Osteocyte (in vitro differentiated cells): ENCODE data around the gene IPO5. TPM values are rescaled to one million over a fixed set of nuclear protein-coding genes. Genes with fewer than 3 reads are reported as not detected.

ENCODE experiments used
- DNase-seq: peaks from one replicate; pipeline ENCODE4 v3.0.0; 2021; ENCODE audit warnings: mixed read lengths; ENCODE audit not compliant: unreplicated experiment; ENCODE audit errors: extremely low spot score
- H3K27ac Mint-ChIP-seq: one replicate; pipeline ENCODE4 v1.8.0; 2021; ENCODE audit warnings: mild to moderate bottlenecking, mixed read lengths; ENCODE audit not compliant: unreplicated experiment
- H3K27me3 Mint-ChIP-seq: one replicate; pipeline ENCODE4 v1.8.0; 2021; ENCODE audit warnings: mixed read lengths; ENCODE audit not compliant: unreplicated experiment
- H3K36me3 Mint-ChIP-seq: one replicate; pipeline ENCODE4 v1.8.0; 2021; ENCODE audit warnings: mixed read lengths; ENCODE audit not compliant: unreplicated experiment
- H3K4me1 Mint-ChIP-seq: one replicate; pipeline ENCODE4 v1.8.0; 2021; ENCODE audit warnings: mixed read lengths; ENCODE audit not compliant: unreplicated experiment
- H3K4me3 Mint-ChIP-seq: one replicate; pipeline ENCODE4 v1.8.0; 2021; ENCODE audit warnings: mild to moderate bottlenecking, moderate library complexity, mixed read lengths; ENCODE audit not compliant: unreplicated experiment
- H3K9me3 Mint-ChIP-seq: one replicate; pipeline ENCODE4 v1.8.0; 2021; ENCODE audit warnings: mixed read lengths; ENCODE audit not compliant: unreplicated experiment
- total RNA-seq: library from RNA; stranded (reverse); gene quantifications from 2 replicates; pipeline ENCODE4 v1.2.1, GENCODE V29; 2021
- TF ChIP-seq, protein P1 (sequence below): fragments of 200-600 bp; sonication (generic); IDR thresholded peaks from 2 replicates; pipeline ENCODE4 v1.5.0; 2021; ENCODE audit warnings: antibody characterized with exemption, mild to moderate bottlenecking, moderate library complexity

Gene IPO5
- total RNA-seq, 1 donor from 2014 or later: 143 TPM

DNA sequence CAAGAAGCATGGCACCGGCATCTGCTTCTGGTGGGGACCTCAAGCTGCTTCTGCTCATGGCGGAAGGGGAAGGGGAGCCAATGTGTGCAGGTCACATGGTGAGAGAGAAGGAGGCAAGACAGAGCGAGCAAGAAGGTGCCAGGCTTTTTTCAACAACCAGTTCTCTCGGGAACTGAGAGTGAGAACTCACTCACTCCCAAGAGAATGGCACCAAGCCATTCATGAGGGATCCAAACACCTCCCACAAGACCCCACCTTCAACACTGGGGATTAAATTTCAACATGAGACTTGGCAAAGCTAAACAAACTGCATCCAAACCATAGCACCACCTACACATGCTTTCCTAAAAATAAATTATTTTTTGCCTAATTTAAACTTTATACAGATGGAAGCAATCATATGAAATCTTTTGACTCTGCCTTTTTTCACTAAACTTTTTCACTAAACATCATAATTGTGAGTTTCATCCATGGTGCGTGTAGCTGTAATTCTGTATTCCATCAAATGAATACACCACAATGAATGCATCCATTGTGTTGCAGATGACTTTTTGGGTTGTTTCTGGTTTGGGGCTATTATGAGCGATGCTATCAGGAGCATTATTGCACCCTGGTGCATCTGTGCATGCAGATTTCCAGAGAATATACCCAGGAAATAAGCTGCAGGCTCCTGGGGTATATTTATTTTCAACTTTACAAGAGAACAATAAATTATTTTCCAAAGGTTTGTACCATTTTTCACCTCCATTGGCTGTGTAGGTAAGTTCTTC is 14.6 kb upstream of the IPO5 start:
- H3K4me1 Mint-ChIP-seq: peaks cover 5% of the 10 kb centered on the region
- no peaks in the 10 kb centered on the region for H3K36me3 Mint-ChIP-seq
- no peaks in the 10 kb centered on the region for H3K27me3 Mint-ChIP-seq
- TF ChIP-seq, protein P1, sequence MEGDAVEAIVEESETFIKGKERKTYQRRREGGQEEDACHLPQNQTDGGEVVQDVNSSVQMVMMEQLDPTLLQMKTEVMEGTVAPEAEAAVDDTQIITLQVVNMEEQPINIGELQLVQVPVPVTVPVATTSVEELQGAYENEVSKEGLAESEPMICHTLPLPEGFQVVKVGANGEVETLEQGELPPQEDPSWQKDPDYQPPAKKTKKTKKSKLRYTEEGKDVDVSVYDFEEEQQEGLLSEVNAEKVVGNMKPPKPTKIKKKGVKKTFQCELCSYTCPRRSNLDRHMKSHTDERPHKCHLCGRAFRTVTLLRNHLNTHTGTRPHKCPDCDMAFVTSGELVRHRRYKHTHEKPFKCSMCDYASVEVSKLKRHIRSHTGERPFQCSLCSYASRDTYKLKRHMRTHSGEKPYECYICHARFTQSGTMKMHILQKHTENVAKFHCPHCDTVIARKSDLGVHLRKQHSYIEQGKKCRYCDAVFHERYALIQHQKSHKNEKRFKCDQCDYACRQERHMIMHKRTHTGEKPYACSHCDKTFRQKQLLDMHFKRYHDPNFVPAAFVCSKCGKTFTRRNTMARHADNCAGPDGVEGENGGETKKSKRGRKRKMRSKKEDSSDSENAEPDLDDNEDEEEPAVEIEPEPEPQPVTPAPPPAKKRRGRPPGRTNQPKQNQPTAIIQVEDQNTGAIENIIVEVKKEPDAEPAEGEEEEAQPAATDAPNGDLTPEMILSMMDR: no peak
- H3K9me3 Mint-ChIP-seq: no peaks in the 10 kb centered on the region
- no peak for DNase-seq
- no peak overlapping the region for H3K4me3 Mint-ChIP-seq
- H3K27ac Mint-ChIP-seq: no peak overlapping the region

DNA sequence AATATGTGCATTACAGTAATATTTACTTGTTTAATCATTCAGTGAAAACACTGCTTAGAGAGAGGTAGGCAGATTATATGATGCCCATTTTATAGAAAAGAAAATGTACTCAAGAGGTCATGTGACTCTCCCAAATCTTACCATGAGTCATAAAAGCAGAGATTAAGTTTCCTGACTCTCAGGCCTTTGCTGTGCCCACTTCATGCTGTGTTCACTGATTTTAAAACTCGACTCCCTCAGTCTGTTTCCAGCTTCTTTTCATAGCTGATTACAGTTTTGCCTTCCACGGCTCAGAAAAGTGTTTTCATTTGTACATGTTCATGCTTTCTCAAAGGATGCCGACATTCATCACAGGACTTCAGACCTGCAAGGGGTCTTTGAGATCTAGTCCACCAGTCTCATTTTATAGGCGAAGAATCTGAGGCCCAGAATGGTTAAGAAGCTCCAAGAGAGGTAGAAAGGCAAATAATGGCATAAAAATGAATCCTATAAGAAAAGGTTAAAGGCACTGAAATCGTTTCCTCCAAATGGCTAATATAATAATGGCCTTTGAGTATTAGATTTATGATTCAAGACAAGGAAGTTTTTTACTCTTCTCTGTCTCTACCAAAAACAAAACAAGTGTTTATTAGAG is 9.0 kb upstream of the IPO5 start:
- TF ChIP-seq, protein P1: no peak
- Mint-ChIP-seq H3K27me3 (no peaks in the 10 kb centered on the region), H3K27ac (peak overlapping the region; percentile 72), H3K9me3 (no peaks in the 10 kb centered on the region), H3K36me3 (no peaks in the 10 kb centered on the region), H3K4me3 (no peak overlapping the region), H3K4me1 (peaks cover 38% of the 10 kb centered on the region)
- no peak for DNase-seq

DNA sequence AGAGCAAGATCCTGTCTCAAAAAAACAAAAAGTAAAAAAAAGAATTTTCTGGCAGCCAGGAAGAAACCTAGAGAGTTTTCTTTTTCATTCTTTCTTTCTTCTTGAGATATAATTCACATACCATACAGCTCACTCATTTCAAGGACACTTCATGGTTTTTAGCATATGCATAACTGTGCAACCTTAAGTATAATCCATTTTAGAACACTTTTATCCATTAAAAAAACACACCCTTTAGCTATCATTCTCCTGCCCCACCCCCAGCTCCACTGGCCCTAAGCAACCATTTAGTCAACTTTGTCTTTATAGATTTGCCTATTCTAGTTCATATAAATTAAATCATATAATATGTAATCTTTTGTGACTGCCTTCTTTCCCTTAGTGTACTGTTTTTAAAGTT is 8.1 kb upstream of the IPO5 start:
- Mint-ChIP-seq H3K27me3 (no peaks in the 10 kb centered on the region), H3K9me3 (no peaks in the 10 kb centered on the region), H3K36me3 (no peaks in the 10 kb centered on the region), H3K4me3 (no peak overlapping the region), H3K27ac (peak overlapping the region; percentile 72), H3K4me1 (peaks cover 38% of the 10 kb centered on the region)
- TF ChIP-seq, protein P1: no peak
- DNase-seq: no peak

DNA sequence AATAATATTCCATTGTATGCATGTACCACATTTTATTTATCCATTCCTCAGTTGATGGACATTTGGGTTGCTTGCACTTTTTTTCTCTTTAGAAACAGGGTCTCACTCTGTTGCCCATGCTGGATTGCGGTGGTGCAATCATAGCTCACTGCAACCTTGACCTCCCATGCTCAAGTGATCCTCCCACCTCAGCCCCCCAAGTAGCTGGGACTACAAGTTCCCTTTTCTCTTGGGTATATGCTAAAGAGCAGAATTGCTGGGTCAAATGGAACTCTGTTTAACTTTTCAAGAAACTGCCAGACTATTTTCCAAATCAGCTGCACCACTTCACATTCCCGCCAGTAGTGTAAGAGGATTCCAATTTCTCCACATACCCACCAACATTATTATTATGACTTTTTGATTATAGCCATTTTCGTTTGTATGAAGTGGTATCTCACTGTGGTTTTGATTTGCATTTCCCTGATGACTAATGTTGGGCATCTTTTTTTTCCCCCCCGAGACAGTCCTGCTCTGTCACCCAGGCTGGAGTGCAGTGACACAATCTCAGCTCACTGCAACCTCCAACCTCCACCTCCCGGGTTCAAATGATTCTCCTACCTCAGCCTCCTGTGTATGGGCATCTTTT is 7.6 kb upstream of the IPO5 start:
- H3K36me3 Mint-ChIP-seq: no peaks in the 10 kb centered on the region
- H3K9me3 Mint-ChIP-seq: no peaks in the 10 kb centered on the region
- TF ChIP-seq, protein P1: no peak
- H3K4me3 Mint-ChIP-seq: no peak overlapping the region
- H3K27me3 Mint-ChIP-seq: no peaks in the 10 kb centered on the region
- DNase-seq: no peak
- peaks cover 38% of the 10 kb centered on the region for H3K4me1 Mint-ChIP-seq
- peak overlapping the region; percentile 44 for H3K27ac Mint-ChIP-seq
